Stimulated activated CD8-positive, alpha-beta memory T cell treated with anti-CD3 and anti-CD28 coated beads, Interleukin-7, amount 100 ng/mL, for 24 hours (primary cell): Measurements from ENCODE around the gene DGKB.

ENCODE experiments used
- DNase-seq: peaks from one replicate; pipeline ENCODE4 v3.0.0-alpha.2; 2020; ENCODE audit warnings: low read depth

Gene DGKB

GRCh38 chr7:14688208-14688607 is 214.3 kb downstream of the DGKB start:
- no peak for DNase-seq

- no peak for DNase-seq
Observed at GRCh38 chr7:14687777-14688176, 214.8 kb downstream of the DGKB start.

- DNase-seq, result no peak
Observed at GRCh38 chr7:14687241-14687640, 215.3 kb downstream of the DGKB start.

- no peak for DNase-seq
Observed at GRCh38 chr7:14685167-14685566, 217.4 kb downstream of the DGKB start.

GRCh38 chr7:14682910-14683465 is 219.6 kb downstream of the DGKB start:
- DNase-seq, result no peak

DNA sequence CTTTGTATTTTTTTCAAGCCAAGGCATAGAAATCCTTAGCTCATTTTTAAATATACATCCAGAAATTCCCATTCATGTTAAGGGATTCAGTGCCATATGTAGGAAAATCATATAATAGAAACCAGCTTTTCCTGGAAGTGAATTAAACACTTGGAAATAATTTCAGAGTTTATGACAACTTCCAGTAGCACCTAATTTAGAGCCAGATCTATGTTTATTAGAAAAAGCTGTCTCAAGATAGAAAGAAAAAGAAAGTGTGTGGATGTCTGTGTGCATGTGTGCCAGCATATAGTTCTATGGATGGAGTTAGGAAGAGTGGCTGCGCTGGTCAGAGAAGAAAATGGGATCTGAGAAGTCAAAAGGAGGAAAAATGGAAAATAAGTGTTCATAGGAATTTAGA is 225.7 kb downstream of the DGKB start:
- no peak for DNase-seq

- no peak for DNase-seq
Observed at GRCh38 chr7:14673202-14673601, 229.3 kb downstream of the DGKB start.

DNA sequence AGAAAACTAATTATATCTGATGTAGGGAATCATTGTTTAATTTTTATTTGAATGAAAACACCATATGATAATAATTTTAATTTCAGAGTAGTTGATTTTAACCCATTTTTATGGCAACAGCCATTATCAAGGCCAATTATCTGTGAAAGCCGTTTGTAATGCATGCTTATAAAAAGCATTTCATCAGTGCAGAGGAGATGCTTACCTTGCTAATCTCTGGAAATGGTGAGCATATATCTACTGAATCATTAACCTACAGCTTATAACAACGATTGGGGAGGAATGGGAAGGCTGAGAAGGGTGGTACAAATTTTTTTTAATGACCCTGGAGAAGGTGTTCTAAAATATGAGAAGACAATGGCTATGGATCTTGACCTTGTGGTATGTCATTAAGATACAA is 235.6 kb downstream of the DGKB start:
- no peak for DNase-seq

DNA sequence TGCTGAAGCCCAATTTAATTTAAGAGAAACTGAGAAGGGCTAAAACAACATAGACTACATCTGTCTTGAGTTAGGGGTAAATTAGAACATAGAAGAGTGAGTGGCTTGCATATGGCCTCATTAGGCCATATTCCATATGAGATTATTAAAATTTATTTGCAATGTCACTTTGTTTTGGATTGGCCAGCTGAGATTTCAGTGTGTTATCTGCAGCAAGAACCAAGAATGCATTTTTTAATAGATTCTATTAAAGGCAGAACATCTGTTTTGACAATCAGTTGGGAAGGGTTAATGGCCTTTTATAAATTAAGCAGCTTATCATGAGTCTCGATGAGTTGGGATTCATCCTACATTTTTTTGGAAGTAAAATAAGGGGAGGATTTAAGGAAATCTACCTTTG is 236.2 kb downstream of the DGKB start:
- no peak for DNase-seq

DNA sequence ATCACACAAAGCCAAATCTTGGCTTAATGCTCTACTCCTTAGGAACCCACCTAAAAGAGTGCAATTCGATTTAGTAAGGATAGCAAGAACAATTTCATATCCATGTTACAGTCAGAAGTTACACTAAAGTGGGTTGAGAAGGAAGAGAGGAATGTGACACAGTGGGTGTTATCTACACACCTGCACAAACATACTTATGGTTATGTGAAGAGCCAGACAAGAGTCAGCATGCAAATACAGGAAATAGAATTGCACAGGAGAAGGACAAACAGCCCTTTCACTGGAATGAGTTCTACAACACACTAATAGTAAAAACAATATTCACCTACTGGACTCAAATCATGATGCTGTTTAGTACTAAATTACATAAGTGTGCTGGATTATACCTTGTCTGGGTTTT is 262.8 kb downstream of the DGKB start:
- no peak for DNase-seq

DNA sequence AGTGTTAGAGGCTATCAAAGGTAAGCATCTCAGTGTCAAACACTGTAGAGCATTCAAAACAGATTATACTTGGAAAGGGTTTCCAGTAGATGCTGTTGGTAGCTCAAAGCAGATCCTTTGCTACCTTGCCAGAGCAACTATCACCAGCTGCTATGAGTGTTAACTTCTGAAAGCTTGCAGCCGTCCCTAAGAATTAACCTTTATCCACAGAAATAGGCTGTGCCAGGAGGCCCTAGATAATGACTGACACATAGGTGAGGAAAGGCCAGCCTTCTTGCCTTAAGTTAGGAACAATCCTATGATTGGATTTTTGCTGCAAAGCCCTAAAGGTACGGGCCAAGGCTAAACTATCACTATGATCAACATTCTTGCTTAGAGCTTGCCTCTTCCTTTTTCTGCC is 263.2 kb downstream of the DGKB start:
- no peak for DNase-seq

GRCh38 chr7:14637968-14638367 is 264.6 kb downstream of the DGKB start:
- no peak for DNase-seq

- no peak for DNase-seq
Observed at GRCh38 chr7:14635955-14636354, 266.6 kb downstream of the DGKB start.

- DNase-seq, result no peak
Observed at GRCh38 chr7:14630048-14630447, 272.5 kb downstream of the DGKB start.

- DNase-seq, result no peak
Observed at GRCh38 chr7:14628516-14628915, 274.0 kb downstream of the DGKB start.

- no peak for DNase-seq
Observed at GRCh38 chr7:14626076-14626475, 276.5 kb downstream of the DGKB start.

DNA sequence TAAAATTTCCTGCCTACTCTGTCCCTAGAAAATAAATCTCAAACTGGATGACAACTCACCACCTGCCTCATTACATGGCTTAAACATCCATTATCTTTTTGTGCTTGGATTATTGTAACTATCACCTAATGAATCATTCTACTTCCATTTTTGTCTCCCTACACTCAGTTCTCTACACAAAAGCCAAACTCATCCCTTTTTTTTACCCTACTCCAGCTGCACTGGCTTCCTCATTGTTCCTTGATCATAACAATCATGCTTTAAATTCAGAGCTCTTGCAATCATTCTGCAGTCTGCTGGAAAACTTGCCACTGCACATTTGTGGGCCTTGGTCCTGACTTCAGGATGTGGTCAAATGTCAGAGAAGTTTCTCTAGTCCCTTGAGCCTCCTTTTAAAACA is 280.0 kb downstream of the DGKB start:
- no peak for DNase-seq

- DNase-seq, result no peak
Observed at GRCh38 chr7:14606101-14606500, 296.4 kb downstream of the DGKB start.

DNA sequence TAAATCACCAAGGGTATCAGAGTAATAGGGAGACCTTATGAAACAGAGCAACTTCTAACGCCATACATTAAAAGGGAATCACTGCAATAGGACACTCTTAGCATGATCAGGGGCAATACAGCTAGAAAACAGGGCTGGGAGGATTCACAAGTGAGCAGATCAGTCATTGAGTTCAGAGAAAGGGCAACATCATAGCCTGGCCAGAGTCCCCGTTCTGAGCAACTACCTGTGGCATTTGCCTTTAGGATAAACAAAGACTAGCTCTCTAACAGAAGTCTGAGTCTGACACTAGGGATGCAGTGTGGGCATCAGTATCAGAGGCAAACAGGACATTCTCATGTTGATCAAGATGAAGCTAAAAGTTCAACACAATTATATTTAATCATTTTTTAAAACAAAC is 297.9 kb downstream of the DGKB start:
- DNase-seq, result no peak

DNA sequence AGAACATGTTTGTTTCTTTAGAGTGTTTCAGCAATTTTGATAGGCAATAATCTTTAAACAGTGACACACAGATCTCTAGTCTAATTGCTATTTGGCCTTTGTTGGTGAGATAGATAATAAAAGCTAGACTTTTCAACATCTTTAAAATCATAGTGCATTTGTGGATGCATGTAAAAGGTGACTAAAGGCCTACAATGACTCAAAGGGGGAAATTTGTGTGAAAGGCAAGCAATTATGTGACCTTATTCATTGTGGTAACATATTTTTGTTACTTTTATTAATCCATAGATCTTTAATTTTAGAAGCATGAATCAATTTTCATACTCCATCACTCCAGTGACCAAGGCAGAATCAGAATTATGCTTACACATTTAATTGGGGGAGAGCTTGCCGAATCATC is 299.7 kb downstream of the DGKB start:
- no peak for DNase-seq

- DNase-seq, result no peak
Observed at GRCh38 chr7:14600766-14601367, 301.7 kb downstream of the DGKB start.

DNA sequence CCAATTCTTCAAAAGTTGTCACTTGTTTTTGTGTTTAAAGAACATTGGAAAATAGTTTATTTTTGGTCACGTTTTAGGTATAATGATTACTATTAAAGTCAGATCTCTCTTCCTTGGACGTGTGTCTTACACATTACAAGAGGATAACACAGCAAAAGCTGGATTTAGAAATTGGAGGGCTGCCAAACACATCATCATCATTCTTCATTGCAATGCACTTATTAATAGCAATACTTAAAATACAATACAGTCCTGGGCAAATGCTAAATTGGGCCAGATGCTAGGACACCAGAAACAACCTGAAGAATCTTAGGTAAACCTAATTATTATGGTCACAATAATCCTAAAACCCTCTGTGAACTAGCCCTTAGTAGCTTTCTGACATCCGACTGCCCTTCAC is 303.6 kb downstream of the DGKB start:
- DNase-seq, result no peak

DNA sequence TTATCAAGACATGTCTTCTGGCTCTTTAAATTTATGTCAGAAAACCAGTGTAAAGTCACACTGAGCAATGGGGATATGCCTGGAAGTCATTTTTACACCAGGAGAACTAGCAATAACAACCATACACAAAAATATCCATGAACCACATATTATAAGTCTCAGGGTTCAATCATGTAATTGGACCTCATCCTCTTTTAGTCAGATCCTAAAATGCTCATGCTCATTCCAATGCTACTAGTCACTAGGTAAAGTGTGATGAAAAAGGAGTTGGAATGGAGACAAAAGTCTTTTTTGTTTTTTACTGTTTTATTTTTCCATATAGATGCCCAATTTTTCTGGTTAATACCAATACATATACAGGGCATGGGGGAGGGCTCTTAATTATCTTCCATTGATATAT is 306.1 kb downstream of the DGKB start:
- DNase-seq, result no peak

GRCh38 chr7:14590206-14590605 is 312.3 kb downstream of the DGKB start:
- no peak for DNase-seq

DNA sequence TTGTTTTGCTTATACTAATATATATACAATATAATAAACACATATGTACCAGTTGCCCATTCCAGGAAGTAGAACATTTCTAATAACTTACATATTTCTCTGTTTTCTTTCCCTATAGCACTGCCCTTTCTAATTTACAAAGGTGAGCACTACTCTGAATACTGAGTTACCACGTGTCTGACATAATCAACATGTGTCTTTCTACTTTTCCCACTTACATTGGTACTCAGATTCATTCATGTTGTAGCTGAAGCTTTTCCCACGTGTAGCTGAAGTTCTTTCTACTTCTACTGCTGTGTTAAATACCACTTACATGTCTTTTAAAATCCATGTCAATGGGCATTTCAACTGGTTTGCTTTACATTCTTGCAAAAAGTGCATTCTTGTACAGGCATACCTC is 317.3 kb downstream of the DGKB start:
- no peak for DNase-seq
